Smooth muscle cell (in vitro differentiated cells): ENCODE data around the gene TRAPPC2L. TPM values are rescaled to one million over a fixed set of nuclear protein-coding genes. Genes with fewer than 3 reads are reported as not detected.

ENCODE experiments used
- DNase-seq: peaks from one replicate; lab custom pipeline; 2025; ENCODE audit not compliant: unreplicated experiment; lab: John Stamatoyannopoulos, UW
- H2AFZ ChIP-seq: fragments of 200-600 bp; sonication (generic); 2 replicates; pipeline ENCODE4 v1.6.0; 2016; ENCODE audit warnings: antibody characterized with exemption, low read depth, mild to moderate bottlenecking
- H3F3A ChIP-seq: fragments of 200-600 bp; sonication (generic); 2 replicates; pipeline ENCODE4 v1.6.0; 2017; ENCODE audit warnings: antibody characterized with exemption, low read depth
- H3K27ac ChIP-seq: fragments of 200-600 bp; sonication (generic); 2 replicates; pipeline ENCODE4 v1.5.1; 2016; ENCODE audit warnings: low read depth, mild to moderate bottlenecking
- H3K27me3 ChIP-seq: fragments of 200-600 bp; sonication (generic); 2 replicates; pipeline ENCODE4 v1.6.1; 2016; ENCODE audit warnings: low read depth, mild to moderate bottlenecking
- H3K36me3 ChIP-seq: fragments of 200-600 bp; sonication (generic); 2 replicates; pipeline ENCODE4 v1.5.1; 2016; ENCODE audit warnings: low read depth
- H3K4me1 ChIP-seq: fragments of 200-600 bp; sonication (generic); 2 replicates; pipeline ENCODE4 v1.5.1; 2016; ENCODE audit warnings: low read depth
- H3K4me2 ChIP-seq: fragments of 200-600 bp; sonication (generic); 2 replicates; pipeline ENCODE4 v1.6.0; 2016; ENCODE audit warnings: mild to moderate bottlenecking
- H3K4me3 ChIP-seq: fragments of 200-600 bp; sonication (generic); 2 replicates; pipeline ENCODE4 v1.5.1; 2016; ENCODE audit warnings: mild to moderate bottlenecking
- H3K79me2 ChIP-seq: fragments of 200-600 bp; sonication (generic); 2 replicates; pipeline ENCODE4 v1.6.0; 2016; ENCODE audit warnings: low read depth, mild to moderate bottlenecking
- H3K9ac ChIP-seq: fragments of 200-600 bp; sonication (generic); 2 replicates; pipeline ENCODE4 v1.6.0; 2016; ENCODE audit warnings: low read depth
- H3K9me3 ChIP-seq: fragments of 200-600 bp; sonication (generic); replicated peaks from 2 replicates; pipeline ENCODE4 v1.5.1; 2016; ENCODE audit warnings: low read depth
- H4K20me1 ChIP-seq: fragments of 200-600 bp; sonication (generic); 2 replicates; pipeline ENCODE4 v1.6.0; 2016; ENCODE audit warnings: low read depth
- WGBS: methylation state at CpG from one replicate; pipeline ENCODE4 v1.1.7; 2016; ENCODE audit warnings: low lambda C conversion rate; 5-methylcytosine and 5-hydroxymethylcytosine counted together
- polyA plus RNA-seq: library from polyadenylated mRNA; unstranded; fragments of >200 nt; fragmentation: Nextera tagmentation; extraction: Ambion mirVana; gene quantifications from 2 replicates; pipeline ENCODE4 v1.2.1, GENCODE V29; 2016
- total RNA-seq: library from RNA; depleted of rRNA; stranded (reverse); fragments of >200 nt; gene quantifications from 2 replicates; pipeline ENCODE4 v1.2.3, GENCODE V29; 2014
- TF ChIP-seq, protein P1 (sequence below): fragments of 200-600 bp; sonication (generic); IDR thresholded peaks from 2 replicates; pipeline ENCODE4 v1.5.1; 2017; ENCODE audit warnings: borderline replicate concordance, mild to moderate bottlenecking, antibody characterized with exemption; ENCODE audit not compliant: insufficient read depth, poor library complexity, severe bottlenecking

The TRAPPC2L gene
- total and polyA plus RNA-seq, 2 experiments from 2014 or later: 17.9 to 125 TPM

DNA sequence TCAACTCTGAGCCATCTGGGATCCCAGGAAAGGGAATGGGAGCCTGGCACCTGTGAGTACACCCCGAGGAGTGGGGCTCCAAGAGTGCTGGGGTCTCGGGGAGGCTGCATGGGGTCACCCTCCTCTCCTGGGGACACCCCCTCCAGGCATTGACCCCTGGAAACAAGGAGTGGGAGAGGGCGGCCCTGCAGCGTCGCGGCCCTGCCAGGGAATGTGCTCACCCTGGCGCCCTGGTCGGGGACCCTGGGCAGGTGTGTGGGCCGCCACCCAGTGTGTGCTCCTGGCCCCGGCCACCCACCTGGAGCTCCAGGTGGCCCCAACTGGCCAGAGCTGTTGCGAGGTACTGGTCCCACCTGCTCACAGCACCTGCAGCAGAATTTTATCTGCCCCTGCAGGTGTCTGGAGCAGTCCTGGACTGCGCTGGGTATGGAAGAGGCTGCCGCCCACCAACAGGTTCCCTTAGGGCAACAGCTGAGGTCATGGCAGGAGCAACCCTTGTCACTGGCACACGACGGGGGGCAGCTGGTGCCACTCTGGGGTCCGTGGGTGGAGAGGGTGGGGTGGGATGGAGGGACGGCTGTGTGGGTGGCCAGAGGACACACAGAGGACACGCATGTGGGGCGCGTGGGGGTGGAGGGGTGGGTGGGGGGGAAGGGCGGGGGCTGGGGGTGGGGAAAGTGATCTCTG lies 14.9 kb downstream of the TRAPPC2L start:
- Histone ChIP-seq H3K27ac (no peak overlapping the region), H3K79me2 (no peaks in the 10 kb centered on the region), H2AFZ (no peak overlapping the region), H3K4me1 (no peaks in the 10 kb centered on the region), H3K27me3 (no peaks in the 10 kb centered on the region), H3K4me3 (no peak overlapping the region), H3K9ac (no peak overlapping the region), H3F3A (no peaks in the 10 kb centered on the region), H3K36me3 (no peaks in the 10 kb centered on the region), H3K4me2 (no peak overlapping the region), H4K20me1 (no peaks in the 10 kb centered on the region), H3K9me3 (no peaks in the 10 kb centered on the region)
- WGBS: 88% methylated on average over 17 of the region's 21 CpGs
- TF ChIP-seq, protein P1, sequence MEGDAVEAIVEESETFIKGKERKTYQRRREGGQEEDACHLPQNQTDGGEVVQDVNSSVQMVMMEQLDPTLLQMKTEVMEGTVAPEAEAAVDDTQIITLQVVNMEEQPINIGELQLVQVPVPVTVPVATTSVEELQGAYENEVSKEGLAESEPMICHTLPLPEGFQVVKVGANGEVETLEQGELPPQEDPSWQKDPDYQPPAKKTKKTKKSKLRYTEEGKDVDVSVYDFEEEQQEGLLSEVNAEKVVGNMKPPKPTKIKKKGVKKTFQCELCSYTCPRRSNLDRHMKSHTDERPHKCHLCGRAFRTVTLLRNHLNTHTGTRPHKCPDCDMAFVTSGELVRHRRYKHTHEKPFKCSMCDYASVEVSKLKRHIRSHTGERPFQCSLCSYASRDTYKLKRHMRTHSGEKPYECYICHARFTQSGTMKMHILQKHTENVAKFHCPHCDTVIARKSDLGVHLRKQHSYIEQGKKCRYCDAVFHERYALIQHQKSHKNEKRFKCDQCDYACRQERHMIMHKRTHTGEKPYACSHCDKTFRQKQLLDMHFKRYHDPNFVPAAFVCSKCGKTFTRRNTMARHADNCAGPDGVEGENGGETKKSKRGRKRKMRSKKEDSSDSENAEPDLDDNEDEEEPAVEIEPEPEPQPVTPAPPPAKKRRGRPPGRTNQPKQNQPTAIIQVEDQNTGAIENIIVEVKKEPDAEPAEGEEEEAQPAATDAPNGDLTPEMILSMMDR: no peak
- DNase-seq: no peak

DNA sequence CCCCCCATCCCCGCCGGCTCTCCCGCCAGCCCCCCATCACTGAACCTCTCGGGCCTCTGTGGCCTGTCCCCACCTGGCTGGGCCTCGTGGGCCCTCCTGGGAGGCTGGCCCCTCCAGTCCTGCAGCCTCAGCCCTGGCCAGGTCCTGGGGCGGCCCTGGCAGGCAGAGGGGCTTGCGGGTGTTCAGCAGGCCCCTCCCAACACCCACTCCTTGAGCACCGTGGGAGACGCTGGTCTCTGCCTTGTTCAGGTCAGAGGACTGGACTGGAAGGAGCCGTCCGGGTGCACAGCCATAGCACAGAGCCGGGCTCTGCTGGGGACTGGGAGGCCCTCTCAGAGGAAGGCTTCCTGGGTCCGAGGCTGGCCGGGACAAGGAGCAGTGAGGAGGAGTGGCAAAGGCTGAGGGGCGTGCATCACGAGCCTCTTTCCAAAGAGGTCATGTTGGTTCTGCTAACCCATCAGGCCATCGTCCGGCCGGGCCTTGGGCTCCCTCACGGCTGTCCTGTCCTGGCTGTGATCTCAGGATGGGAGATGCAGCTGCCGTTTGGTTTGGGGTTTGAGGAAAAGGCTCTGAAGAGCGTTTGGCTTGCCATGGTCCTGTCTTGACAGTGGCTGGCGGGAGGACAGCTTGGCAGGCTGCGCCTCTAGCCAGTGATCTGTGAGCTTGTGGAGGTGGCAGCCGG lies 15.9 kb downstream of the TRAPPC2L start:
- H4K20me1 ChIP-seq: no peaks in the 10 kb centered on the region
- TF ChIP-seq, protein P1: no peak
- no peaks in the 10 kb centered on the region for H3K9me3 ChIP-seq
- H3K4me3 ChIP-seq: no peak overlapping the region
- H3K27me3 ChIP-seq: no peaks in the 10 kb centered on the region
- no peak overlapping the region for H3K27ac ChIP-seq
- no peaks in the 10 kb centered on the region for H3K4me1 ChIP-seq
- no peak overlapping the region for H3K4me2 ChIP-seq
- WGBS: 89% methylated on average over 23 of the region's 25 CpGs
- no peaks in the 10 kb centered on the region for H3K79me2 ChIP-seq
- no peaks in the 10 kb centered on the region for H3K36me3 ChIP-seq
- no peaks in the 10 kb centered on the region for H3F3A ChIP-seq
- no peak for DNase-seq
- no peak overlapping the region for H3K9ac ChIP-seq
- H2AFZ ChIP-seq: no peak overlapping the region

DNA sequence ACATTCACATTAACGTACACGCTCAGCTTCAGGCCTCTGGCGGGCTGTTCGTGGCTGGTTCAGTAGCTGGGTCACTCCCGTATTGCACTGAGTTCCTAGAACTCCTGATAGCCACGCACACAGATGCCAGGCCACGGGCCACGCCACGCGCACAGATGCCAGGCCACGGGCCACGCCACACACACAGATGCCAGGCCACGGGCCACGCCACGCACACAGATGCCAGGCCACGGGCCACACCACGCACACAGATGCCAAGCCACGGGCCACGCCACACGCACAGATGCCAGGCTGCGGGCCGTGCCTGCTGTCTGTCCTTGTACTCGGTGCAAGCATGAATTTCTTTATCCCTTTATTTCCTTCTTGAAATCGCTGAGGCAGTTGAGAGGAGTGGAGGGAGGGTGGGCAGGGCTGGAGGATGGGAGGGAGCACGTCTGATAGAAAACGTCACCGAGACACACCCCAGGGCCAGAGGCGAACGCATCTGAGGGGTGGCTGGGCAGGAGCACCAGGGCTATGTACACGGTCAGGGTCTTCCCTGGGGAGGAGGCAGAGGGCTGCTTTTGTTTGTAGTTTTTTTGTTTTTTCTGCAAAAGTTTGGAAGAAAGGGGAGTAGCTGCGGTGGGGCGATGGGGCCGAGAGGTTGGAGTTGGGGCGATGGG lies 18.1 kb downstream of the TRAPPC2L start:
- H3K27me3 ChIP-seq: no peaks in the 10 kb centered on the region
- DNase-seq: no peak
- H3K9me3 ChIP-seq: no peaks in the 10 kb centered on the region
- H4K20me1 ChIP-seq: no peaks in the 10 kb centered on the region
- no peak overlapping the region for H3K9ac ChIP-seq
- H3K4me3 ChIP-seq: no peak overlapping the region
- H2AFZ ChIP-seq: no peak overlapping the region
- no peaks in the 10 kb centered on the region for H3F3A ChIP-seq
- TF ChIP-seq, protein P1: no peak
- WGBS: 95% methylated on average over 34 of the region's 34 CpGs
- no peaks in the 10 kb centered on the region for H3K36me3 ChIP-seq
- no peak overlapping the region for H3K4me2 ChIP-seq
- no peak overlapping the region for H3K27ac ChIP-seq
- no peaks in the 10 kb centered on the region for H3K79me2 ChIP-seq
- H3K4me1 ChIP-seq: no peaks in the 10 kb centered on the region
